HepG2 (cell line): Measurements from ENCODE around the gene ZNF526. TPM values are rescaled to one million over a fixed set of nuclear protein-coding genes. Genes with fewer than 3 reads are reported as not detected.

Source experiments
- ATAC-seq: fragments of 200-7000 bp; cut with Tn5 transposase; 3 replicates; pipeline ENCODE4 v1.9.1; 2020; ENCODE audit warnings: mild to moderate bottlenecking, moderate library complexity
- BruUV-seq: library from RNA; stranded (reverse); fragments of 400-500 nt; replicated peaks from 2 replicates; lab custom pipeline; 2021; lab: Mats Ljungman, UMichigan
- CTCF ChIA-PET: fragments of 300-600 bp; formaldehyde crosslinking; extraction: SDS; loops from one replicate; lab custom pipeline; 2021; ENCODE audit warnings: low total read pairs, inconsistent platforms, low intra/inter-chr PET ratio; lab: Yijun Ruan, JAX
- POLR2A ChIA-PET: fragments of 350-600 bp; sonication (Branson Sonifier 250); formaldehyde crosslinking; loops from one replicate; lab custom pipeline; 2020; ENCODE audit warnings: antibody characterized with exemption, inconsistent platforms; lab: Yijun Ruan, JAX
- DNase-seq: peaks from one replicate; pipeline ENCODE4 v3.0.0-alpha.2; 2015; ENCODE audit warnings: low spot score
- FAIRE-seq: peaks from 3 replicates; lab custom pipeline; 2011; peaks lifted over from hg19 to GRCh38; lab: Jason Lieb, UNC
- H2AFZ ChIP-seq: one replicate; pipeline ENCODE4 v1.6.1; 2011; ENCODE audit warnings: low read length, inconsistent platforms
- H3K27ac ChIP-seq: fragments of 300-600 bp; 3 replicates; pipeline ENCODE4 v1.8.0; 2011; ENCODE audit warnings: mixed run types, mild to moderate bottlenecking, mixed read lengths, low read length, inconsistent platforms; ENCODE audit not compliant: insufficient read depth; ENCODE audit errors: extremely low read length
- H3K27me3 ChIP-seq, 2 experiments: fragments of 200-600 bp in 1 of 2; 2 replicates in 1 of 2; 3 replicates in 1 of 2; pipeline versions ENCODE4 v1.6.0 to v1.8.0; 2011; ENCODE audit warnings: low read length in 2 of 2, mild to moderate bottlenecking in 2 of 2, moderate library complexity in 2 of 2, inconsistent platforms in 1 of 2; ENCODE audit not compliant: insufficient read depth in 2 of 2, control insufficient read depth in 1 of 2
- H3K36me3 ChIP-seq, 2 experiments: fragments of 200-600 bp in 1 of 2; replicated peaks in 1 of 2; 2 replicates in 1 of 2; 3 replicates in 1 of 2; pipeline versions ENCODE4 v1.5.1 to v1.8.0; 2011; ENCODE audit warnings: low read length in 2 of 2, inconsistent platforms in 1 of 2; ENCODE audit not compliant: insufficient read depth in 2 of 2, control insufficient read depth in 1 of 2
- H3K4me1 ChIP-seq: 2 replicates; pipeline ENCODE4 v1.5.1; 2012; ENCODE audit warnings: low read length, inconsistent platforms; ENCODE audit not compliant: insufficient read depth
- H3K4me2 ChIP-seq: 2 replicates; pipeline ENCODE4 v1.6.0; 2011; ENCODE audit warnings: low read depth, low read length, inconsistent platforms
- H3K4me3 ChIP-seq, 3 experiments: fragments of 200-600 bp in 1 of 3; sonication (generic), shearing (Covaris generic) in 1 of 3; replicated peaks in 1 of 3; 2 replicates each; pipeline ENCODE4 v1.5.1; 2011 to 2016; ENCODE audit warnings: low read length in 3 of 3, inconsistent platforms in 2 of 3, low read depth in 2 of 3, mild to moderate bottlenecking in 2 of 3, control low read depth in 1 of 3, mixed read lengths in 1 of 3; ENCODE audit not compliant: insufficient read depth in 1 of 3
- H3K79me2 ChIP-seq: one replicate; pipeline ENCODE4 v1.6.1; 2011; ENCODE audit warnings: low read length, inconsistent platforms; ENCODE audit not compliant: insufficient read depth
- H3K9ac ChIP-seq: 2 replicates; pipeline ENCODE4 v1.6.0; 2011; ENCODE audit warnings: mild to moderate bottlenecking, low read depth, low read length, inconsistent platforms; ENCODE audit not compliant: insufficient read depth
- H3K9me3 ChIP-seq: 2 replicates; pipeline ENCODE4 v1.5.1; 2012; ENCODE audit warnings: mild to moderate bottlenecking, low read length
- H4K20me1 ChIP-seq: 2 replicates; pipeline ENCODE4 v1.6.0; 2011; ENCODE audit warnings: inconsistent platforms, mild to moderate bottlenecking, low read length, moderate library complexity; ENCODE audit not compliant: insufficient read depth
- CEBPG ChIP-seq: IDR thresholded peaks from 2 replicates; pipeline ENCODE4 v1.6.1; 2016
- DR1 ChIP-seq: sonication (generic); formaldehyde crosslinking; IDR thresholded peaks from 2 replicates; pipeline ENCODE4 v1.8.0; 2021; ENCODE audit warnings: mild to moderate bottlenecking, missing genetic modification reagents, inconsistent platforms
- FOXP1 ChIP-seq, 2 experiments: fragments of 450-650 bp in 1 of 2; IDR thresholded peaks; 2 replicates each; pipeline ENCODE4 v1.6.1; 2017 to 2018; ENCODE audit warnings: antibody characterized with exemption in 1 of 2
- MTA3 ChIP-seq: sonication (generic); formaldehyde crosslinking; IDR thresholded peaks from 2 replicates; pipeline ENCODE4 v1.4.0; 2020; ENCODE audit warnings: missing genetic modification reagents
- NFKB2 ChIP-seq: sonication (generic); formaldehyde crosslinking; IDR thresholded peaks from 2 replicates; pipeline ENCODE4 v1.4.0; 2020; ENCODE audit warnings: missing genetic modification reagents, borderline replicate concordance
- PHF8 ChIP-seq: sonication (generic); formaldehyde crosslinking; IDR thresholded peaks from 2 replicates; pipeline ENCODE4 v1.5.0; 2020; ENCODE audit warnings: missing genetic modification reagents
- PITX1 ChIP-seq: sonication (generic); formaldehyde crosslinking; IDR thresholded peaks from 2 replicates; pipeline ENCODE4 v1.5.1; 2020; ENCODE audit warnings: mild to moderate bottlenecking, missing genetic modification reagents
- RCOR2 ChIP-seq: IDR thresholded peaks from 2 replicates; pipeline ENCODE4 v1.6.1; 2016; ENCODE audit warnings: missing biosample characterization, missing genetic modification reagents
- REXO4 ChIP-seq: sonication (generic); formaldehyde crosslinking; IDR thresholded peaks from 2 replicates; pipeline ENCODE4 v1.8.0; 2022; ENCODE audit warnings: missing genetic modification reagents, mild to moderate bottlenecking, borderline replicate concordance
- TEAD3 ChIP-seq: optimal IDR thresholded peaks from 2 replicates; pipeline ENCODE3; 2016; ENCODE audit warnings: borderline replicate concordance
- YEATS2 ChIP-seq: sonication (generic); formaldehyde crosslinking; IDR thresholded peaks from 2 replicates; pipeline ENCODE4 v1.4.0; 2020; ENCODE audit warnings: missing genetic modification reagents, borderline replicate concordance
- ZKSCAN5 ChIP-seq: sonication (generic); formaldehyde crosslinking; IDR thresholded peaks from 2 replicates; pipeline ENCODE4 v1.5.1; 2020; ENCODE audit warnings: mild to moderate bottlenecking, missing genetic modification reagents
- ZKSCAN8 ChIP-seq: IDR thresholded peaks from 2 replicates; pipeline ENCODE4 v1.6.1; 2016; ENCODE audit warnings: borderline replicate concordance, missing genetic modification reagents, missing compliant biosample characterization
- ZNF292 ChIP-seq: sonication (generic); formaldehyde crosslinking; IDR thresholded peaks from 2 replicates; pipeline ENCODE4 v1.8.1; 2022; ENCODE audit warnings: mild to moderate bottlenecking, low read depth, missing genetic modification reagents, borderline replicate concordance
- ZNF331 ChIP-seq: sonication (generic); formaldehyde crosslinking; IDR thresholded peaks from 2 replicates; pipeline ENCODE4 v1.4.0; 2020; ENCODE audit warnings: missing genetic modification reagents
- ZNF530 ChIP-seq: sonication (generic); formaldehyde crosslinking; IDR thresholded peaks from 2 replicates; pipeline ENCODE4 v1.5.0; 2020; ENCODE audit warnings: low read depth, mild to moderate bottlenecking, missing genetic modification reagents
- WGBS: methylation state at CpG from one replicate; pipeline ENCODE4 v1.1.6; 2017; ENCODE audit warnings: low lambda C conversion rate; 5-methylcytosine and 5-hydroxymethylcytosine counted together
- in situ Hi-C: cut with HindIII; loops from 2 replicates; pipeline ENCODE4 v1.10.0; 2017; ENCODE audit warnings: low pct_unique_long_range_greater_than_20kb; ENCODE audit not compliant: extremely low pct_ligation_motif_present
- intact Hi-C: fragments of 100-400 bp; cut with micrococcal nuclease; formaldehyde crosslinking; loops from one replicate; pipeline ENCODE4 v1.10.0; 2022; ENCODE audit not compliant: unreplicated experiment
- polyA plus RNA-seq, 8 experiments: library from polyadenylated mRNA; depleted of rRNA in 3 of 8; stranded (reverse) in 7 of 8; unstranded in 1 of 8; fragments of >200 nt; fragmentation: Illumina TruSeq in 4 of 8; extraction: Trizol in 4 of 8; gene quantifications; 2 replicates each; pipeline versions ENCODE4 v1.2.1 to v1.2.3, GENCODE V29; 2011 to 2016; ENCODE audit warnings: low read depth in 4 of 8, missing spikeins in 1 of 8, mixed read lengths in 1 of 8; ENCODE audit not compliant: insufficient read depth in 1 of 8
- total RNA-seq, 5 experiments: library from RNA; depleted of rRNA; stranded (reverse); fragments of >200 nt; fragmentation: Illumina TruSeq; extraction: Trizol; gene quantifications; 2 replicates each; pipeline ENCODE4 v1.2.3, GENCODE V29; 2016; ENCODE audit warnings: low read depth in 1 of 5
- TF ChIP-seq, protein P1 (sequence below): sonication (generic); formaldehyde crosslinking; IDR thresholded peaks from 2 replicates; pipeline ENCODE4 v1.4.0; 2020; ENCODE audit warnings: missing genetic modification reagents, borderline replicate concordance
- TF ChIP-seq, protein P2 (sequence below): sonication (generic); formaldehyde crosslinking; IDR thresholded peaks from 2 replicates; pipeline ENCODE4 v1.4.0; 2020; ENCODE audit warnings: missing genetic modification reagents; ENCODE audit errors: not compliant biosample characterization

Gene ZNF526
- total and polyA plus RNA-seq, 2 of the 13 experiments (the other 11 are each of a cell fraction or from before 2014, with no cell fraction given): 3.3 to 8.4 TPM

DNA sequence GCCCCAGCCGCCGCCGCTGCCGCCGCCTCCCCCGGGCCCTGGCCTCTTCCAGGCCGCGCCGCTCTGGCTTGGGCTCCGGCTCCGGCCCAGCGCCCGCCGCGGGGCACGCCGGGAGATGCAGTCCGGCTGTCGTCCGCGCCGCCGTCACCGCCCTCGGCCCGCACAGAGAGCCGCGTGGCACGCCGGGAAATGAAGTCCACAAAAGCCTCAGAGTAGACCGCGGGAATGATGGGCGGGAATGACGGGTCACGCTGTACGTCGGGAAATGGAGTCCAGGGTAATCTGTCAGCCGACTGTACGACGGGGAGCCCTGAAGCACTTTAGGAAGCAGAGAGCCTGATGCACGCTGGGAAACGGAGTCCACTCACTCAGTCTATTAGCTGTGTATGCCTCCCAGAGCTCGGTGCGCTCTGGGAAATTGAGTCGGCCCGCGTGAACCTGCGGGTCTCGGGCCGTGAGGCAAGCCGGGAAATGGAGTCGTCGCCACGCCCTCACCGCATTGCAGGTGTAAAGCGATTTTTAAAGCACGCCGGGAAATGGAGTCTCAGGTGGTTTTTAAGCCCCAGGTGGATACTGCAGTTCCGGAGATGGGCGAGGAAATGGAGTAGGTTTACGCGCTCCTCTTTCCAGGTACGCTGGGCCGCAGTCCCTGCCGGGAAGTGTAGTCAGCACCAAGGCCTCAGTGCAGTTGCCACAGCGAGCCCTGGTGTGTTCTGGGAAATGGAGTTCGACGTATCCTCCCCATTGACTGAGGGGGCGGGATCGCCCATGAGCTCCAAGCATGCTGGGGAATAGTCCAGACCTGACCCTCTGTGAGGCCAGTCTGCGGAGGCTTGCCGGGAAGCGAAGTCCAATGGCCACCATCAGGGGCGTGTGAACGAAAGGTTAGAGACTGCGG, 22.6 kb downstream of the ZNF526 start, which contains the start of gene GSK3A:
Gene GSK3A (minus strand): TSS at position 91 of the 898 bp plus-strand sequence. CDS start 137 bp downstream, outside the sequence.
- ATAC-seq: peak; percentile 80
- DNase-seq: peak; percentile 99
- Histone ChIP-seq H3K9me3 (no peaks in the 10 kb centered on the region), H3K9ac (peak within 1 kb of the TSS; percentile 97), H3K4me2 (peak within 1 kb of the TSS; percentile 94), H3K4me3 (peak within 1 kb of the TSS; percentile 79 to 90 (median 81)), H3K27me3 (no peaks in the 10 kb centered on the region; a peak in 1 of 5 replicates), H3K36me3 (peaks cover 0 to 18% of the 10 kb centered on the region in 2 experiments; a peak in 3 of 5 replicates), H4K20me1 (peaks cover 13% of the 10 kb centered on the region; the same call in 1 of the 2 replicates), H3K79me2 (peaks cover 20% of the 10 kb centered on the region), H2AFZ (peak within 1 kb of the TSS; percentile 6), H3K27ac (peak within 1 kb of the TSS; percentile 92), H3K4me1 (peaks cover 50% of the 10 kb centered on the region)
- BruUV-seq: no TSS peak
- in situ Hi-C loops: no loop called here
- intact Hi-C loops: loop anchor here (1.0 kb wide), 2 partner anchors 22 to 49 kb away; partner anchors contain the start of gene ZNF526
- POLR2A ChIA-PET: interaction anchor here (0.6 to 6.6 kb wide), 26 partner anchors 9 to 359 kb away, joined by 3 to 117 read pairs (median 7); partner anchors contain the start of genes CEACAM1, CIC, DEDD2 and PAFAH1B3
- CTCF ChIA-PET: interaction anchor here (4.3 kb wide), 1 partner anchor 48 kb away, joined by 34 read pairs; no protein-coding TSS in a partner anchor
- FAIRE-seq: peak; percentile 99
- WGBS: 1% methylated on average over 18 of the region's 76 CpGs
- TF ChIP-seq RCOR2 (CRISPR knock-in tag): no peak
- peak; percentile 53; the same call in 1 of the 2 replicates for TF ChIP-seq DR1 (CRISPR knock-in tag)
- no peak for TF ChIP-seq ZNF530
- TF ChIP-seq YEATS2 (CRISPR knock-in tag): peak; percentile 55; the same call in 1 of the 2 replicates
- no peak for TF ChIP-seq ZKSCAN5 (CRISPR knock-in tag)
- TF ChIP-seq, protein P1, sequence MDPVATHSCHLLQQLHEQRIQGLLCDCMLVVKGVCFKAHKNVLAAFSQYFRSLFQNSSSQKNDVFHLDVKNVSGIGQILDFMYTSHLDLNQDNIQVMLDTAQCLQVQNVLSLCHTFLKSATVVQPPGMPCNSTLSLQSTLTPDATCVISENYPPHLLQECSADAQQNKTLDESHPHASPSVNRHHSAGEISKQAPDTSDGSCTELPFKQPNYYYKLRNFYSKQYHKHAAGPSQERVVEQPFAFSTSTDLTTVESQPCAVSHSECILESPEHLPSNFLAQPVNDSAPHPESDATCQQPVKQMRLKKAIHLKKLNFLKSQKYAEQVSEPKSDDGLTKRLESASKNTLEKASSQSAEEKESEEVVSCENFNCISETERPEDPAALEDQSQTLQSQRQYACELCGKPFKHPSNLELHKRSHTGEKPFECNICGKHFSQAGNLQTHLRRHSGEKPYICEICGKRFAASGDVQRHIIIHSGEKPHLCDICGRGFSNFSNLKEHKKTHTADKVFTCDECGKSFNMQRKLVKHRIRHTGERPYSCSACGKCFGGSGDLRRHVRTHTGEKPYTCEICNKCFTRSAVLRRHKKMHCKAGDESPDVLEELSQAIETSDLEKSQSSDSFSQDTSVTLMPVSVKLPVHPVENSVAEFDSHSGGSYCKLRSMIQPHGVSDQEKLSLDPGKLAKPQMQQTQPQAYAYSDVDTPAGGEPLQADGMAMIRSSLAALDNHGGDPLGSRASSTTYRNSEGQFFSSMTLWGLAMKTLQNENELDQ (CRISPR knock-in tag): no peak
- no peak for TF ChIP-seq NFKB2 (CRISPR knock-in tag)
- no peak; the same call in 1 of the 2 replicates for TF ChIP-seq ZKSCAN8
- TF ChIP-seq CEBPG: peak; percentile 83
- TF ChIP-seq ZNF292: no peak
- no peak for TF ChIP-seq REXO4 (CRISPR knock-in tag)
- TF ChIP-seq TEAD3: peak; percentile 63
- no peak for TF ChIP-seq MTA3
- TF ChIP-seq PITX1 (CRISPR knock-in tag): peak; percentile 61
- TF ChIP-seq FOXP1 (IDR thresholded peaks at IDR 0.05): no peak
- no peak for TF ChIP-seq FOXP1 (CRISPR knock-in tag; IDR thresholded peaks at IDR 0.05)
- TF ChIP-seq, protein P2, sequence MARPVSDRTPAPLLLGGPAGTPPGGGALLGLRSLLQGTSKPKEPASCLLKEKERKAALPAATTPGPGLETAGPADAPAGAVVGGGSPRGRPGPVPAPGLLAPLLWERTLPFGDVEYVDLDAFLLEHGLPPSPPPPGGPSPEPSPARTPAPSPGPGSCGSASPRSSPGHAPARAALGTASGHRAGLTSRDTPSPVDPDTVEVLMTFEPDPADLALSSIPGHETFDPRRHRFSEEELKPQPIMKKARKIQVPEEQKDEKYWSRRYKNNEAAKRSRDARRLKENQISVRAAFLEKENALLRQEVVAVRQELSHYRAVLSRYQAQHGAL (CRISPR knock-in tag): peak; percentile 78
- peak; percentile 45 for TF ChIP-seq PHF8 (CRISPR knock-in tag)
- TF ChIP-seq ZNF331 (CRISPR knock-in tag): no peak; the same call in 1 of the 2 replicates
